IPS-NIHi7 (cell line): ENCODE measurements around the gene DBX1.
"Not testable (repeated sequence)": the region's sequence is repeated elsewhere in the genome, so short reads cannot be mapped to it uniquely, and the experiment has no call there.

Source experiments
- DNase-seq: peaks from one replicate; pipeline ENCODE4 v3.0.0; 2012; ENCODE audit warnings: mixed read lengths; ENCODE audit errors: extremely low spot score

DBX1 gene

DNA sequence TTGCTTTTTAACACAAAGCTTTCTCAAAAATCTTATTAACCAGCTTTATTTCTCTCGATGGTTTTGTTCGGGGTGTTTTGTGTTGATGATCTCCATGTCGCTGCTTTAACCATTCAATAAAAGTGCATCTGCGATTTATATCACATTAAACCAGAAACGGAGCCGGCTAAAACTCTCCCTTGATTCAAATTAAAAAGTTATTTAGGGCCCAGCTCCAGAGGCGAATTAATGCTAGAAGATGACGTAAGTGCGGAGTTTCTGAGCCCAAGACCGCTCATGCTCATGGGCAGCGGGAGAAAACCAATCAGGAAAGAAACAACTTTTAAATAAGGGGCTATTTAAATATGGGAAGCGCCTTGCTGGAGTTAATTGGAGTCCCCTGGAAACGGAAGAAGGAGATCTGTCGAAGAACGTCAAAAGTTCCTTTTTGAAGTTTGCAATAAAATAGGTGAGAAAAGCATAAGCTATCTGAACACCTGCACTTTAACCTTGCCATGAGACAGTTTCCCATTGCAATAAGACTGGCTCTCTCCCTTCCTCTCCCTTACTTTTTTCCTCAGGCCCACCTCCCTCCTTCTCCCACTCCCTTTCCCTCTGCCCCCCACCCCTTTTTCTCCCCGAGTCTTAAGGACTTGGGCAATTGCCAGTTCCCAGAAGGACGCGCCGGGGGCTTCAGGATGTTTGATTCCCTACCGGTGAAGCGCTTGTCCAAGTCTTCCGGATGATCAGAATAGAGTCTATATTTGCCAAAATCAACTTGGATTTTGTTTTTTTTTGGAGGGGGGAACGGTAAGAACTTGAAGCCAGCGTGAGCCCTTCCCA, 1.9 kb upstream of the DBX1 start:
- DNase-seq, result no peak

DNA sequence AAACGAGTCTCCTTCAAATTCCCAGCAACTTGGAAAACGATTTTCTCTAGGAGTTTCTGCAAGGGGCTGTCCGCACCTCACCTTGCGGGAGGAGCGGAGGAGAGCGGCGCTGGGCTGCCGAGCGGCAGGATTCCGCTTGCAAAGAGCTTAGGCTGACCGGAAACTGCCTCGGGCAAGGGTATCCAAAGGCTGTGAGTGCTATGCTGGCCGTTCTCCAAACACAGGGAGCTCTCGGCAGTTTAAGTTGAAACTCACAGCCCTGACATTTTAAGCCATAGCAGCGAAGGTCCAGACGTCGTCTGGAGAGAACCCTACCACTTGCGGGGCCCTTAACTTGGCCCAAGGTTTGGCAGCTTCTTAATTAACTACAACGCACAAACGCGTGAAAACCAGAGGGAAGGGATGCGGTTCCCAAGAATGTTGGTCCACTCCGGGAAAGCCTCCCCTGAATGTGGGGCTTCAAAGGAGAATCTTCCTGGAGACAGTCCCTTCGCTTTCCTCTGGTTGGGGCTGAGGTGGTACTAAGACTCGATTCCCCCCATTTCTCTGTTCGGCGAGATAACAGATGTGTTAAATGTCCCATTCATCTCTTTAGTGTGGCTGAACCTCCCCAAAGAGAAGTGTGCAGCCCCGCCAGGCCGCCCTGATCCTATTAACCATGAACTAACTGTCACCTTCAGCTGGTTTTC, 1.1 kb upstream of the DBX1 start:
- peak; percentile 65 for DNase-seq

DNA sequence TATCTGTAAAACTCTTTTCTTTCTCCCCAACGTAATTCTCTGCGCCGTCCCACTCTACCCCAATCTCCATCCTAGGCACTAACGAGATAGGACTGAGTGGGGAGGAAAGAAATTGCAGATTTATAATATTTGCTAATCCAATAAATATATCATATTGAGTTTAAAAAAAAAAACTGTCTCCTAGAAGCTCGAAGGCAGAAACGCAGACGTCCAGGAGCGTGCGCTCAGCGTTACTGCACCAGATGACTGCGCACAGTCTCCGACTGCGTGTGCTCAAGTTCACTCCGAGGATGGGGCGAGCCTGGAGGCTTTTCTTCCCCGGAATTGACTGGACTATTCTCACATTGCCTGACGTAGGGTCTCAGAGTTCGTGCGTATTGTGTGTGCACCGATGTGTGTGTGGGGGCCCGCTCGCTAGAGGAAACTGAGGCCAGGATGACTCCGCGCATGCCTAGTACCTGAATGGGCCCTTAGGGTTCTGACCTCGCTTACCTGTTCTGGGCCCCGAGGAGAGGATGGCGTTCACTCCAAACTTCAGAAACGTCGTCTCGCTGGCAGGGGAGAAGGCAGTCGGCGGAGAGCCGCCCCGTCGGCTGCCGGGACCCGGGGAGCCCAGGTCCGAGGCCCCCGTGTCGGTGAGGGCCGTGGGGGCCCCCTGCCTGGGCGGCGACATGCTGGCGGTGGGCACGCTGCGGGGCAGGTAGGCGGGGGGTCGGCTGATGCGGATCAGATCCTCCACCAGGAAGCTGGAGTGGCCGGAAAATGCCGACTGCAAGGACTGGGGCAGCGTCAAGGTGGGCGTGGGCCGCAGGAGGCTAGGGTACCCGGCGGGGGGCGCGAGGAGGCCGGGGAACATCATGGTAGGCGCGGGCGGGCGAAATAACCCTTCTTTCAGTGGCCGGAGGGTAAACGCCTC, 551 bp downstream of the DBX1 start:
- DNase-seq, result no peak

DNA sequence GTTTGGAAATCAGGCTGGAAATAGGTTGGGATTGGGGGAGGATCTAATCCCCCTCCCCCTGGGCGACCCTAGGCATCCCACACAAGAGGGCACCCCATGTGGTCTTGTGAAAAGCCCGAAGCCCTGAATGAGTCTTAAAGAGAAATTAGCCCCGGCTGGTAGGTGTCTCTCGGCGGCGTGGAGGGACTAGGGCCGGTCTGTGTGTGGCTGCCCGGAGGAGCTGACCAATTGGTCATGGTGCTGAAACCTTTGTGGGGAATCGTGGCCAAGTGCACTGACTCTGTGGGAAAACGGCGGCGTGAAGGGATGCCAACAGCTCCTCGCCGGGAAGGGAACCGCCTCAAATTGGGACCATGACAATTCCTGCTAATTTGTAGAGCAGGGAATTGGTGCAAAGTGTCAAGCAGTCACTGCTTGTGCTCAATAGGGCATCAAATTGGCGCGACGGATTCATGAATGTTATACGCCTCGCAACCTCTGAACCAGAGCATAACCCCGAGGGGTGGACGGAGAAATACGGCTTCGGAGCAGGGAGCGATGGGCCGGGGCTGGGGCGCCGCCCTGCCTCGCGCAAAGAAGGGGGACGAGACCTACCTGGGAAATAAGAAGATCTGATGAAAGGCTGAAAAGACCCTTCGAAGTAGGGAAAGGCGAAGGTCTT, 1.5 kb downstream of the DBX1 start:
- peak; percentile 73 for DNase-seq

DNA sequence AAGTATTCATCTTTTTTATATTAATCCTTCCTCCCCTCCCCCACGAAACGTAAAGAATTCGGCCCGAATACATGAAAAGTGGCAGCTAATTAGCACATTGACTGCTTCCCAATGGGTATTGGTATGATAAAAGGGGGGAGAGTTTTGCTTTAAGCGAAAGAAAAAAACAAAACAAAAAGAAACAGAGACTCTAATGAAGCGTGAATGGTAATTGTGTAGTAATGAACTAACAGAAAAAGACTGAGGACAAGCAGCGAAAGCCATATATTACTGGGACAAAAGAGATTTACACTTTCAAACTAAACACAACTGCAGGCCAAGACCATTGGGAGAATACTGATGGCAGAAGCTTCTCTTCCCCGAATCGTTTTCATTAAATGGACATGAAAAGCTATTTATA, 2.5 kb downstream of the DBX1 start:
- DNase-seq, result no peak

DNA sequence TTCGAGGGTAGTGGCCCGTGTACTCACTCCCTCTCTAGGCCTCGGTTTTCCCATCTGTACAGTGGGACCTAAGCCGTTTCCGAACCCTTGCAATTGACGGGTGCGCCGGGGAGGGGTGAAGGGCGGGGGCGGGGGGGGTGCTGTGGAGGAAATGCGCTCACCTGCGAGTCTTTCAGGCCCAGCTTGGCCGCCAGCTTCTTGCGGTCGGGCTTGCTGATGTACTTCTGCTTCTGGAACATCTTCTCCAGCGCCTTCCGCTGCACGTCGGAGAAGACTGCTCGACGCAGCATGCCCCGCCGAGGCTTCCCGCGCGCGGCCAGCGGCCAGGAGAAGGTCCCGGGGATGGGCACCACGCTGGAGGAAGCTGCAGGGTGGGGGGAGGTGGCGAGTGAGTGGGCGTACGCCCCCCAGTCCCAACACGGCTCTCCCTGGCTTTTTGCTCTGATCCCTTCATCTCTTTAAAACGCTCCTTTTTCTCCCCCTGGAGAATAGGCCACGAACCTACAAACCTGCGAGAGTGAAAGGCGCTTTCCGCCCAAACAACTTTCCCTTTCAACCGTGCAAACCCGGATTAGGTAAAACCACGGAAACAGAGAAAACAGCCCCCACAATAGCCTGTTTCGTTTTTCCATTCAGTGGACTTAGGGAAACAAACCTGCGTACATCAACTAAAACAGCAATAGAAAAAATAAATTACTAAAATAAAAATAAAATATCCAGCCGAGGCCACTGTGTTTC, 3.2 kb downstream of the DBX1 start:
- DNase-seq, result no peak

DNA sequence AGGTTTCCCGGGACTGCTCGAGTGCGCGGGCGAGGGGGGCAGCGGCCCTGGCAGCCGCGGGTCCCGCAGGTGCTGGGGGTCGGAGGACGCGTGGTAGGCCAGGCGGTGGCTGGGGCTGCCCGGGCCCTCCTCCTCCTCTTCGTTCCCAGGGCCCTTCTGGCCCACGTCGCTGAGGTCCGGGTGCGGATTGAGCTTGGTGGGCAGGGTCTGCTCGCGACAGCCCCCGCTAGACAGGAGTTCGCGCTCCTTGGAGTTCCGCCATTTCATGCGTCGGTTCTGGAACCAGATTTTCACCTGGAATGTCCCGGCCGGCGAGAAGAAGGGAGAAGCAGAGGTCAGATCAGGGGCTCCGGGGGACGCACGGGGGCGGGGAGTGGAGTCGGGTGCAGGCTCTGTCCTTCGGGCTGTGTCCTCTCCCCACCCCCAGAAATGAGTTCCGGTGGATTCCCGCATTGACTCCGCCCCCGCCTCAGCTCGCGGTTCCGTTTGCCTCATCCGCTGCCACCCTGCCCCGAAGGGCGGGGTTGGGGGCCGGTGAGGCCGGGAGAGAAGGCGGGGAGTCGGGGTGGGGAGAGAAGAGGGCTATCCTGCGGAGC, 3.9 kb downstream of the DBX1 start:
- DNase-seq, result peak; percentile 71

DNA sequence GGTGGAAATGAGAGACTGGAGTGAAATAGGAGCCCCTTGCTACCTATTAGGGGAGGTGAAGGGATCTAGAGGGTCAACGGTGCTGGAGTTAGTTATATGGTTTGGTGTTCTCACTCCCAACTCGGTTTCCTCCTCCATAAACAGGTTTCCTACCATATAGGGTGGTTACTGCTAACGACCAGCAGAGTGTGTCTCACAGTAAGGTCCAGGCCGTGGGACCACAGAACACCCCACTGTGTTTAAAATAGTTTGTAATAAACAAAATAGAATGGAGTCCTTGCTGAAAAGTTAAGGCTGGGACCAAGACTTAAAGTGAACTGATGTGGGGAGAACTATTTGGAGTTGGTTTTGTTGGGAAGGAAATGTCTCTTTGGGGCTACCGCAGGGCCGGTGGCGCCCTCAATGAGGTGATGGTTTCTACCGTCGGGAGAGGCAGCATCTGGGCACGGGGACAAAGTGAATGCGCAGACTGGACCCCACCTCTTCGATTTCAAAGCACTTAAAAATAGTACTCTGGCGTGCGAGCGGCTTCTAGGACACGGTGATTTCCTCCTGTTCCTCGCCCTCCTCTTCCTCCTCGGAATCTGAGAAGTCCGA, 4.5 kb downstream of the DBX1 start:
- no peak for DNase-seq

DNA sequence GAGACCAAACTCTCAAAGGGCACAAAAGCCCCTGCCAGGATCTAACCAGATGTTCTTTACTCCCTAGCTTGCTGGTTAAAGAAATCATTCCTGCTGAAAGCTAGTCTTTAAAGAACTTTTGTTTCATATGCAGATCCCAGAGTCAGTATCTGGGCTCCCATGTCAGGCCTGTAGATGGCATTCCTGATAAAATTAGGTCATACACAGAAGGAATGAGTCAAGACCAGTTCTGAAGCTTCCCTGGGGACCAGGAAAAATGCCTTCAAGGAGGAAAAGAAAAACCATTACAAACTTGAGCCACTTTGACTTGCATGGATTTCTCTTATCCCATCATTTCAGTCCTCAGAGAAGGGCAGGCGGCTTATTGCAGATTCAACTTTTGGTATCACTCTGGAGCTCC, 5.9 kb downstream of the DBX1 start:
- DNase-seq, result peak; percentile 32

DNA sequence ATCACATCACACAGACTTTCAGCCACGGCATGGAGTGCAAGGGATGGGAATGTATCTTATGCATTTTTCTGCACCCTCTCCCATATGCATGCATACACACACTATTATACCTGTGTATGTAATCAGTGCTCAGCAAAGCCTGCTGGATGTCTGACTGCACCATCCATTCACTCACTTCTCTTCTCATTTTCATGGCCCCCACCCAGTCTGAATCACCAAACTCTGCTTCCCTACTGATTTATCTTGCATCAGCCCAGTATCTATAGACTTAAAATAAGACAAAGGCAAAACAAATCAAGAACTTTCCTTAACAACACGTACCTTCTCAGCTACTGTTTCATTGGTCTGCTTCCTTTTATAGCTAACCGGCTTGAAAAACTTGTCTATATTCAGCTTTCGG, 21.6 kb downstream of the DBX1 start:
- DNase-seq, result no peak

DNA sequence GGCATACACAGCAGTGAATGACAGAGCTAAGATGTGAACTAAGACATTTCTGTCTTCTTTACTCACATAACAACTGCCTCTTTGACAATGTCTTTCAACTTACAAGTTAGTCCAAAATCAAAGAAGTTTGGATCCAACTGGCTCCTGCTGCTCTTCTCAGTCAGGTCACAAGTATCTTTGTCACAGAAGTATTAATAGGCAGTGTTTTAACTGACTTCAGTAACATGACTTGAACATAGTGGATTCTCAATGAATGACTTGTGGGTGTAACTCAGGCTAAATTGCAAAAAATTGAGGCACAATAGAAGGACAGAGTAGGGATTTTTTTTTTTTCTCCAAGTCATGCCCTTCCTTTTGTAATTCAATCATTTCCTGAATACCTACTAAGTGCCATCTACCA, 22.6 kb downstream of the DBX1 start:
- DNase-seq, result no peak

DNA sequence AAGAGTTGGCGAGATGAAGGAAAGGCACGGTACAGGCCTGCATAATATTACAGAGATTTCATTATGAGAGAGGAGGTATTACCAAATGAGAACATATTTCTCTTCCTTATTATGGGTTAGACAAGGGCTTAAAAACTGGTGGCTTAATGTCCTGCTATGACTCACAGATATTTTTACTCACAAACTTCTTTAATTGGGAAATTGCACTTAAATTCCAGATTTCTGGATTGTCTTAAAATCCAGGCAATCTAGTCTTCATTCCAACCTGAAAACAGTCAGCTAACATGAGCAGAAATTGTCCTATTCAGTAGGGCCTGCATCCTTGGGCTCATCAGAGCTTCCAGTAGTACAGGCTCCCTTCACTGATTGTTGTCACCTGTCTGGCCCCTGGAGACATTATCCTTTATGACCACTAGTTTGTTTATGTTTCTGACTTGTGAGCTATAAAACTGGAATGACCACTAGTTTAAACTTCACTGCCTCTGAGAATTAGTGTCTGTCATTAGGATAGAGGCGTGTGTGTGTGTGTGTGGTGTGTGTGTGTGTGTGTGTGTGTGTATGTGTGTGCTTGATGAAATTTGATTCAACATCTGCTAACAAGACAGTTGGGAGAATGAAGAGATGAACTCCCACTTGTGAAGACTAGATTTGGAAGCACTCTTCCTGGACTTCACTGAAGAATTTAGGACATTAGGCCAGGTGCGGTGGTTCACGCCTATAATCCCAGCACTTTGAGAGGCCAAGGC, 25.1 kb downstream of the DBX1 start:
- DNase-seq, result no peak

DNA sequence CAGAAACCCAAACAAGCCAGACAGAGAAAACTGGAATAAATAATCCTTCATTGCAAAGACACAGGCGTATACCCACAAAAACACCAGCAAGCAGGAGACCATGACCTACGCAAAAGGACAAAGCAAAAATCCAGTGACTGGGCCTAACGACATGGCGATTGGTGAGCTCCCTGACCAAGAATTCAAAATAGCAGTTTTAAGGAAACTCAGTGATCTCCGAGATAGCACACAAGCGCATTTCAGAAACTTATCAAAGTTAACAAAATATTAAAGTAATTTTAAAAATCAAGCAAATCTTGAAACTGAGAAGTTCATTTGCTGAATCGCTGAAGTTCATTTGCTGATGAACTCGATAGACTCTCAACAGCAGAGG, 27.6 kb downstream of the DBX1 start:
- DNase-seq, result no peak

DNA sequence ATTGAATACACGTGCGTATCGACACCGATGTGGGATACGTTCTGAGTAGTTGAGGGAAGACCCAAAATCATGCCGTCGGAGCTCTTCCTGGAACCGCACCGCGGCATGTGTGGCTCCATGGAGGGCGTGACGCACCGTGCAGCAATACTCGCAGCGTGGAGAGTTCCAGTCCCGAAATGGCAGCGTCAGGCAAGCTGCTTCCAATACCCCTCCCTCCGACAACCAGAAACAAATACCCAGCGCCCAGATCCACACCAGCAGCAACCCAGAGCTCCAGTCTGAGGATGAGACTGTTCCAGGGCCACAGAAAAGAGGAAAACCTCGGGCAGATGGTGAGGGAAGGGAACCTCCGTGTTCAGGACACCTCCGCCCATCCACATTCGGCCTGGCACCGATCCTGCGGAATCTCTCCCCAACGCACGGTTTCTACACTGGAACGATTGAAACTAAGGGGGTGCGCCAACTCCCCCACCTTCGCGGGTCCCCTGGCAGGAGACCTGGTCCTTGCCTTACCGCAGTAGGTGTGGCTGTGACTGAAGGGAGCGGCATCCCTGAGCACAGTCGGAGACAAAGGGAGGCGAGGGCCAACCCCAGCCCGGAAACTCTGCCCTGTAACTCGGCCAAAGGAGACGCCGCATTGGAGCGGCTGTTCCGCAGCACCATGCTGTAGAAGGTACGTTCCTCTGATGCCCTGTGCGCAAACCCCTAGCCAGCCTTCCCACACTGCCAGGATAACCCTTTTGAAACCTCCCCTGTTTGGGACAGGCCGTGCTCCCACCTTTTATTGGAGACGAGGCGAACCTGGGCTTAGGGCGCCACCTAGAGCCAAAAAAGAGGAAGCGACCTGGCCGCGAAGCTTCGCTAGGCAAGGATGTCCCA, 28.2 kb downstream of the DBX1 start:
- DNase-seq, result peak; percentile 81

DNA sequence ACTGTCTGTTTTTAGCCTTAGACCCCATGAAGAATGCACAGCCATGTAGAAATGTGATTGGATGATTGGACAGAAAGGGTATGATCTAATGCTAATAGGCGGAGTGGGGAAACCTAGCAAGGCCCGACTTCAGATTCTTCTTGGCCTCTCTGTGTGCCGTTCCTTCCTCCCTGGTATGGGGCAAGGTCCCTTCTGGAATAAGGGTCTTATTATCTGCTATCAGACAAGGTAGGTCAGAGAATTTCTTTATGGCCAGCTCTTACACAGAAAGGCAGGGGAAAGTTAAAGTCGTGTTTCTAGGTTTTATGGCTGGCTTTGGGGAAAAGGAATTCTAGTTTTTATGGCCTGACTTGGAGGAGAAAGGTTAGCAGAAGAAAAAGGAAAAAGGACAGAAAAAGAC, 30.6 kb downstream of the DBX1 start:
- no peak for DNase-seq

DNA sequence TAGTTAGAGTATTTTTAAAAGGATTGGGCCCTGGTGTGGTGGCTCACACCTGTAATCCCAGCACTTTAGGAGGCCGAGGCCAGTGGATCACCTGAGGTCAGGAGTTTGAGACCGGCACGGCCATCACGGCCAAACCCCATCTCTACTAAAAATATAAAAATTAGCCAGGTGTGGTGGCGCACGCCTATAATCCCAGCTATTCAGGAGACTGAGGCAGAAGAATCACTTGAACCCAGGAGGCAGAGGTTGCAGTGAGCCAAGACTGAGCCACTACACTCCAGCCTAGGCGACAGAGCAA, 31.8 kb downstream of the DBX1 start:
- DNase-seq, result not testable (repeated sequence)

DNA sequence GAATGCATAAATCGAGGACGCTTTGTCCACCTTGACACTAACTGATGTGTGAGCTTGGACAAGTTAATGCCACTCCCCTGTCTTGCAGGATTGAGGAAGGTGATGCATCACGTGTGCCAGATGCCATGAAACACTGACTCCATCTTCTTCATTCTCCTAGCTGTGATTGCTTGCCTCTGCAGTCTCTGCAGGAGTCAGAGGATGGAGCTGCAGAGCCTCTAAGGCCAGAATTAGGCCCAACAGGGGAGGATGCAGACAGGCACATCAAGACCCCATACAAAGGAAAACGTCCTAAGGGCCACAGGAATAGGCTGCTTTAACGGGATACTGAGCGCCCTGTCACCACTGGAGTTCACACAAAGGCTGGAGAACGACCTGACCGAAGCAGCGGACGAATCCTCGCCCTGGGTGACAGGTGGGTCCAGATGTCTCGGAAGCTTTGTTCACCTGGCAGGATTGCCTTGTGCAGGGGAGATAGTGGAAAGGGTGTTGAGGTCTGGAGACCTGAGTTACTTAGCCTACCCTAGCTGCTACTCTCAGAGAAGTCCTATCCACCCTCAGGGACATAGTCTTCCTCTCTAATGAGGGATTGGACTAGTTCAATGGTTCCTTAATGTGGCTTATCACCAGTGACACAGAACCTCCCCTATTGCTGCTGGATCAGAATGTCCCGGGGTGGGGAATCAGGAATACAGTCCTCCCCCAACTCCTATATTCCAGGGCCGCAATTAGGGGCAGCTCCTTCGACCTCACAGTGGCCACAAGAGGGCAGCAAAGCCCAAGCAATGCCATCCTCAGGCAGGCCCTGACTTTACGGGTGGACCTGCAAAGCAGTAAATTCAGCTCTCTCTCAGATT, 32.4 kb downstream of the DBX1 start:
- peak; percentile 85 for DNase-seq

DNA sequence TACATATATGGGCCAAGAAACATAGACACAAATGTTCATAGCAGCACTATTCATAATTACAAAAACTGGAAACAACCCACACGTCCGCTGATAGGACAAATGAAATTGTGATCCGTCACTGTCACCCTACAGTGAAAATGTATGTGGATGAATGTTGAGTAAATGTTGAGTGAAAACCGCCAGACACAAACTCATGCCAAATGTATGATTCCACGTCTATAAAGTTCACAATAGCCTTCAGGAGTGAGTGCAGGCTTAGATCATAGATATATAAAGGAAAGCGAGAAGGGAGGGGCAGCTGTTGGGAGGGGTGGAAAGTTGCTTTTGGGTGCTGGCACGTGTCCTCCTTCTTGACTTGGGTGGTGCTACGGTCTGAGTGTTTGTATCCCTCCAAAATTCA, 33.6 kb downstream of the DBX1 start:
- DNase-seq, result no peak
